GM21381 (cell line): Measurements from ENCODE around the gene FAM83E.

Source experiments
- ATAC-seq: cut with Tn5 transposase; IDR thresholded peaks from one replicate; pipeline ENCODE4 v1.9.1; 2021; ENCODE audit warnings: mild to moderate bottlenecking, moderate library complexity; ENCODE audit not compliant: unreplicated experiment

Gene FAM83E

GRCh38 chr19:48613852-48614435, 932 bp downstream of the FAM83E start:
- ATAC-seq = no peak

- ATAC-seq = no peak
Measured at GRCh38 chr19:48613024-48613851, 1.6 kb downstream of the FAM83E start.

- no peak for ATAC-seq
Measured at GRCh38 chr19:48611872-48612271, 3.0 kb downstream of the FAM83E start.

GRCh38 chr19:48609571-48610108, 5.2 kb downstream of the FAM83E start:
- ATAC-seq = no peak

GRCh38 chr19:48608798-48609263, 6.0 kb downstream of the FAM83E start:
- no peak for ATAC-seq

- no peak for ATAC-seq
Measured at GRCh38 chr19:48607359-48607755, 7.5 kb downstream of the FAM83E start.

GRCh38 chr19:48606463-48607358, 8.2 kb downstream of the FAM83E start, which contains the start of gene SPACA4:
Gene SPACA4, plus strand, starts transcription at chr19:48606742. Its CDS starts 237 bp downstream, at chr19:48606979.
- ATAC-seq = no peak

- ATAC-seq = no peak
Measured at GRCh38 chr19:48603850-48604249, 11.0 kb downstream of the FAM83E start.

- no peak for ATAC-seq
Measured at GRCh38 chr19:48603449-48603848, 11.4 kb downstream of the FAM83E start.

GRCh38 chr19:48603001-48603400, 11.9 kb downstream of the FAM83E start:
- ATAC-seq = no peak

- ATAC-seq = no peak
Measured at GRCh38 chr19:48600679-48601417, 14.0 kb downstream of the FAM83E start.

GRCh38 chr19:48598996-48599700, 15.7 kb downstream of the FAM83E start:
- ATAC-seq = no peak

GRCh38 chr19:48596679-48597465, 18.0 kb downstream of the FAM83E start:
- no peak for ATAC-seq

- no peak for ATAC-seq
Measured at GRCh38 chr19:48596237-48596636, 18.6 kb downstream of the FAM83E start.

- ATAC-seq = no peak
Measured at GRCh38 chr19:48595833-48596232, 19.0 kb downstream of the FAM83E start.

GRCh38 chr19:48595171-48595570, 19.7 kb downstream of the FAM83E start:
- ATAC-seq = no peak

- no peak for ATAC-seq
Measured at GRCh38 chr19:48591021-48591420, 23.9 kb downstream of the FAM83E start.

- no peak for ATAC-seq
Measured at GRCh38 chr19:48588670-48589401, 26.0 kb downstream of the FAM83E start.
